Upper lobe of right lung (tissue), 1 donor: Measurements from ENCODE around the gene FIGNL2. TPM values are rescaled to one million over a fixed set of nuclear protein-coding genes. Genes with fewer than 3 reads are reported as not detected.

ENCODE experiments used
- ATAC-seq: fragments of 200-7000 bp; cut with Tn5 transposase; one replicate; pipeline ENCODE4 v1.9.1; 2020; ENCODE audit warnings: mild to moderate bottlenecking, moderate library complexity
- DNase-seq: peaks from one replicate; pipeline ENCODE4 v3.0.0-alpha.2; 2020
- H3K27ac ChIP-seq: fragments of 200-600 bp; one replicate; pipeline ENCODE4 v1.8.0; 2022
- H3K27me3 ChIP-seq: fragments of 200-600 bp; one replicate; pipeline ENCODE4 v1.8.0; 2022; ENCODE audit warnings: mild to moderate bottlenecking
- H3K36me3 ChIP-seq: fragments of 200-600 bp; one replicate; pipeline ENCODE4 v1.8.0; 2022
- H3K4me1 ChIP-seq: fragments of 200-600 bp; one replicate; pipeline ENCODE4 v1.8.0; 2022
- H3K4me3 ChIP-seq: fragments of 200-600 bp; one replicate; pipeline ENCODE4 v1.8.0; 2022; ENCODE audit warnings: mild to moderate bottlenecking
- H3K9me3 ChIP-seq: fragments of 200-600 bp; one replicate; pipeline ENCODE4 v1.8.0; 2022
- intact Hi-C: fragments of 100-400 bp; cut with DNase I; formaldehyde crosslinking; loops from one replicate; pipeline ENCODE4 v1.11.0; 2022
- total RNA-seq: library from RNA; stranded (reverse); fragmentation: NEBNext Ultra II Directional; extraction: Animal tissue kit (Norgen Biotek cat#: 25700); gene quantifications from one replicate; pipeline ENCODE4 v1.2.1, GENCODE V29; 2021
- TF ChIP-seq, protein P1 (sequence below): fragments of 200-600 bp; IDR thresholded peaks from one replicate; pipeline ENCODE4 v1.8.0; 2022; ENCODE audit warnings: antibody characterized with exemption
- donor health status: DM: no; HTN: yes; CAD: no; lungs with severe emphysema.

The FIGNL2 gene
- total RNA-seq, 1 donor from 2014 or later: 1.5 TPM

DNA sequence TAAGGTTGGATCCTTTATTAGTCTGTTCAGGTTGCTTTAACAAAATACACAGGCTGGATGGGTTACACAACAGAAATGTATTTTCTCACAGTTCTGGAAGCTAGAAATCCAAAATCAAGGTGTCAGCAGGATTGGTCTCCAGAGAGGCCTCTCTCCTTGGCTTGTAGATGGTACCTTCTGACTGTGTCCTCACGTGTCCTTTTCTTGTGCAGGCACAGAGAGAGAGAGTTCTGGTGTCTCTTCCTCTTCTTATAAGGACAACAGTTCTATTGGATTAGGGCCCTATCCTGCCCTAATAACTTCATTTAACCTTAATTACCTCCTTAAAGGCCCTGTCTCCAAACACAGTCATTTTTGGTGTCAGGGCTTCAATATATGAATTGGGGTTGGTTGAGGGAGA, 34.8 kb upstream of the FIGNL2 start:
- ATAC-seq (no peak), DNase-seq (no peak)
- TF ChIP-seq, protein P1, sequence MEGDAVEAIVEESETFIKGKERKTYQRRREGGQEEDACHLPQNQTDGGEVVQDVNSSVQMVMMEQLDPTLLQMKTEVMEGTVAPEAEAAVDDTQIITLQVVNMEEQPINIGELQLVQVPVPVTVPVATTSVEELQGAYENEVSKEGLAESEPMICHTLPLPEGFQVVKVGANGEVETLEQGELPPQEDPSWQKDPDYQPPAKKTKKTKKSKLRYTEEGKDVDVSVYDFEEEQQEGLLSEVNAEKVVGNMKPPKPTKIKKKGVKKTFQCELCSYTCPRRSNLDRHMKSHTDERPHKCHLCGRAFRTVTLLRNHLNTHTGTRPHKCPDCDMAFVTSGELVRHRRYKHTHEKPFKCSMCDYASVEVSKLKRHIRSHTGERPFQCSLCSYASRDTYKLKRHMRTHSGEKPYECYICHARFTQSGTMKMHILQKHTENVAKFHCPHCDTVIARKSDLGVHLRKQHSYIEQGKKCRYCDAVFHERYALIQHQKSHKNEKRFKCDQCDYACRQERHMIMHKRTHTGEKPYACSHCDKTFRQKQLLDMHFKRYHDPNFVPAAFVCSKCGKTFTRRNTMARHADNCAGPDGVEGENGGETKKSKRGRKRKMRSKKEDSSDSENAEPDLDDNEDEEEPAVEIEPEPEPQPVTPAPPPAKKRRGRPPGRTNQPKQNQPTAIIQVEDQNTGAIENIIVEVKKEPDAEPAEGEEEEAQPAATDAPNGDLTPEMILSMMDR: no peak
- no peak overlapping the region for H3K4me3 ChIP-seq
- no peaks in the 10 kb centered on the region for H3K36me3 ChIP-seq
- peaks cover 11% of the 10 kb centered on the region for H3K4me1 ChIP-seq
- H3K27me3 ChIP-seq: peaks cover 4% of the 10 kb centered on the region
- H3K27ac ChIP-seq: no peak overlapping the region
- intact Hi-C loops: no loop called here
- no peaks in the 10 kb centered on the region for H3K9me3 ChIP-seq

DNA sequence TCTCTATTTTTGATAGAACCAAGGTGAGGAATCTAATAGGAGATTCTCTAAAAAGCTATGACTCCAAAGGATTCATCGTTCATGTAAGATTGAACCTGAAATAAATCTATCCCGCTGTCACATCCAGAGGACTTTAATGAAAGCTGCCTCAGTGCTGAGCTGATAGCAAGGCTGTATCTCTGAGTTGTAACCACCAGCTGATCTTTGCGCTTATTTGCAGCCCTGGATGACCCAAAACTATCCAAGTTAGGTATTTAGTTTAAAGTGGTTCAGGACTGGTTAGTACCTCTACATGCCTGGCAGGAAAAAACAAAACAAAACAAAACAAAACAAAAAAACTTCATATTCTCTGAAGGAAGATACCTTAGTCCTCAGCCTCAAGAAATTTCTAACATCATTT, 30.6 kb upstream of the FIGNL2 start:
- no peaks in the 10 kb centered on the region for H3K9me3 ChIP-seq
- intact Hi-C loops: no loop called here
- no peak overlapping the region for H3K4me3 ChIP-seq
- H3K36me3 ChIP-seq: no peaks in the 10 kb centered on the region
- H3K27ac ChIP-seq: no peak overlapping the region
- TF ChIP-seq, protein P1: no peak
- DNase-seq: no peak
- ATAC-seq: no peak
- no peaks in the 10 kb centered on the region for H3K4me1 ChIP-seq
- H3K27me3 ChIP-seq: no peaks in the 10 kb centered on the region

DNA sequence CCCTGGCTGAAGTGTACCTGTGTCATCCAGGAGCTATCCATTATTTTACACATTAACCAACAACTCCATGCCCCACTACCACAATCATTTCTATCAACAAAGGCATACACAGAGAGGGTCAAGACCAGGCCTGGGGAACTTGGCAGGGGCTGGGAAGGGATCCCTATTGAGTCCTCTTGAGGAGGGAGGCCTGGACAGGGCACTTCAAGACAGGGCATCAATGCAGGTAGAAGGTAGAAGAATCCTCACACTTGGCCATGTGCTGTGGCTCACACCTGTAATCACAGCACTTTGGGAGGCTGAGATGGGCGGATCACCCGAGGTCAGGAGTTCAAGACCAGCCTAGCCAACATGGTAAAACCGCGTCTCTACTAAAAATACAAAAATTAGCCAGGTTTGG, 26.0 kb upstream of the FIGNL2 start:
- Histone ChIP-seq H3K4me1 (peaks cover 13% of the 10 kb centered on the region), H3K27ac (no peak overlapping the region), H3K36me3 (no peaks in the 10 kb centered on the region), H3K27me3 (peaks cover 17% of the 10 kb centered on the region), H3K9me3 (no peaks in the 10 kb centered on the region), H3K4me3 (no peak overlapping the region)
- DNase-seq: peak; percentile 30
- TF ChIP-seq, protein P1: no peak
- intact Hi-C loops: no loop called here
- no peak for ATAC-seq

DNA sequence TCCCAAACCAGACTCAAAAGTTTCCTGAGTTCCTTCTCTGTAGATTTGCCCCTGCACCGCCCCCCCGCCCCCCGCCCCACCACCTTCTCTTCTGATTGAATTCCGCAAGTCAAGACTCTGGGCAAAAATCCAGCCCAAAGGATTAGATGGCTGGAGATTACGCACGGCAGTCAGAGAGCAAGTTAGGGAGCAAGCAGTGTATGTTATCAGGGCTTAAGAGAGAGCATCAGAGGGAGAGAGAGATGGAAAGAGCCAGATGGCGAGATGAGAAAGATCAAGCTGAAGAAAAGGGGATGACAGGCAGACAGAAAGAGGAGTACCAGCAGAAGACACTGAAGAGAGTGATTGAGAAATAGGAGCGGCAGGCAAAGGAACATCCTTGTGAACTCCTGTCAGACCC, 25.5 kb upstream of the FIGNL2 start:
- peaks cover 22% of the 10 kb centered on the region for H3K27me3 ChIP-seq
- intact Hi-C loops: no loop called here
- no peak overlapping the region for H3K27ac ChIP-seq
- H3K36me3 ChIP-seq: no peaks in the 10 kb centered on the region
- H3K9me3 ChIP-seq: no peaks in the 10 kb centered on the region
- H3K4me3 ChIP-seq: no peak overlapping the region
- H3K4me1 ChIP-seq: peaks cover 18% of the 10 kb centered on the region
- TF ChIP-seq, protein P1: no peak
- ATAC-seq (no peak), DNase-seq (no peak)

DNA sequence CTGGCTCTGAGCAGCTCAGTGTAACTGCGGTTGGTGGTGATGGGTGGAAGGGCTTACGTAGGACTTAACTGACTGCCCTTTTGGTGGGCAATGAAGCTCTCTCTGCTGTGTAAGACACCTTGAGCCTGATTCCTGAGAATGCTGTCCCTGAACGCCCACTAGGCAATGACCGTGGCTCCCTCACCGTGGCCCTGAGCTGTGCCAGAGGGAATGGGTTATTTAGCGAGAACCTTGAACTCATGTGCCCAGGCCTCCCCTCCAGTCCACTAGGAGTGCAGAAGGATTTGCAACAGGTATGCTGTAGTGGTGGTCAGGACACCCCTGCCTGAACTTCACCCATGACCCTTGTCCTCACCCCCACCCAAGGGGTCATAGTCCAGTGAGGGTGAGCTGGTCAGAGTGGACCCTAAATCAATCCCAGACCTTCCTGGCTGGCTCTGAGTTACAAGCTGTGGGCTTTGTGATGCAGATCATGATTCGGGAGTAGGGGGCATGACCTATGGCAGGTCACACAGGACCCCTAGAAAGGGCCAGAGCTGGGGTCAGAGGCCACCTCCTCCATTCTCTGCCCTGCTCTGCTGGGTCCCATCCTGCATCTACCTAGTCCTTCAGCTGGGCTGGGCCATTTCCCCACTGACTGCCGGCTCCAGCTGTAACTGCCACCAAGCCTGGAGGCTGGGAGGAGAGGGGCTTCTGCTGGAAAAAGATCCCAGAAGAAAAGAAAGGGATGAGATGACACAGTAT, 24.9 kb upstream of the FIGNL2 start:
- Histone ChIP-seq H3K27ac (no peak overlapping the region), H3K4me1 (peaks cover 23% of the 10 kb centered on the region), H3K36me3 (no peaks in the 10 kb centered on the region), H3K9me3 (no peaks in the 10 kb centered on the region), H3K4me3 (no peak overlapping the region), H3K27me3 (peaks cover 28% of the 10 kb centered on the region)
- TF ChIP-seq, protein P1: no peak
- intact Hi-C loops: no loop called here
- DNase-seq (peak; percentile 33), ATAC-seq (no peak)

DNA sequence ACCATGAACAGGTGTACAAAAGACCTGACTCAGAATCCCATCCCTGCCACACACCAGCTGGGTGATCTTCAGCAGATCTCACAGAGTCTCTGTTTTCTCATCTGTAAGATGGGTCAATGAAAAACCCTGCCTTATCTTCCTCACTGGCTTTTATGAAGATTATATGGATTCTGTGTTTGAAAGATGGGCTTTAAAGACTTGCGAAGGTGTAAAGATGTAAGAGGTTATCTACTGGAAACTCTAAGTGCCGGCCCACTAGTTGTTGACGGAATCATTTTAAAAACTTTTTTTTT, 24.1 kb upstream of the FIGNL2 start:
- TF ChIP-seq, protein P1: no peak
- H3K27me3 ChIP-seq: peaks cover 36% of the 10 kb centered on the region
- no peaks in the 10 kb centered on the region for H3K9me3 ChIP-seq
- peaks cover 23% of the 10 kb centered on the region for H3K4me1 ChIP-seq
- no peak for DNase-seq
- no peak overlapping the region for H3K27ac ChIP-seq
- H3K36me3 ChIP-seq: no peaks in the 10 kb centered on the region
- no peak overlapping the region for H3K4me3 ChIP-seq
- no peak for ATAC-seq
- intact Hi-C loops: no loop called here
